H9 (cell line): ENCODE data around the gene CDC25C. TPM values are rescaled to one million over a fixed set of nuclear protein-coding genes. Genes with fewer than 3 reads are reported as not detected.
"Not testable (repeated sequence)": the region's sequence is repeated elsewhere in the genome, so short reads cannot be mapped to it uniquely, and the experiment has no call there.

ENCODE experiments used
- DNase-seq: peaks from one replicate; pipeline ENCODE4 v3.0.0-alpha.2; 2017
- H2AFZ ChIP-seq: one replicate; pipeline ENCODE4 v1.6.1; 2013; ENCODE audit warnings: mild to moderate bottlenecking, low read length, control low read depth, moderate library complexity
- H2AK5ac ChIP-seq: 2 replicates; pipeline ENCODE4 v1.6.1; 2013; ENCODE audit warnings: low read length, control low read depth, mixed read lengths; ENCODE audit not compliant: insufficient read length
- H2BK120ac ChIP-seq: one replicate; pipeline ENCODE4 v1.6.1; 2013; ENCODE audit warnings: low read depth, mild to moderate bottlenecking, low read length, control low read depth, inconsistent platforms; ENCODE audit not compliant: poor library complexity, severe bottlenecking
- H2BK12ac ChIP-seq: 2 replicates; pipeline ENCODE4 v1.6.1; 2013; ENCODE audit warnings: low read length, control low read depth, mixed read lengths, low read depth; ENCODE audit not compliant: insufficient read length
- H2BK15ac ChIP-seq: 2 replicates; pipeline ENCODE4 v1.6.1; 2013; ENCODE audit warnings: low read depth, low read length, control low read depth
- H2BK20ac ChIP-seq: one replicate; pipeline ENCODE4 v1.6.1; 2013; ENCODE audit warnings: low read depth, mild to moderate bottlenecking, low read length, control low read depth, inconsistent platforms; ENCODE audit not compliant: poor library complexity, severe bottlenecking
- H2BK5ac ChIP-seq: 2 replicates; pipeline ENCODE4 v1.6.1; 2013; ENCODE audit warnings: low read length, control low read depth, mixed read lengths; ENCODE audit not compliant: insufficient read length
- H3K14ac ChIP-seq: 2 replicates; pipeline ENCODE4 v1.6.1; 2013; ENCODE audit warnings: low read length, control low read depth; ENCODE audit not compliant: insufficient read depth
- H3K18ac ChIP-seq: 2 replicates; pipeline ENCODE4 v1.6.1; 2013; ENCODE audit warnings: low read depth, mild to moderate bottlenecking, mixed read lengths, low read length, control low read depth; ENCODE audit not compliant: insufficient read length
- H3K23ac ChIP-seq: 2 replicates; pipeline ENCODE4 v1.6.1; 2013; ENCODE audit warnings: low read length, control low read depth, mixed read lengths, low read depth; ENCODE audit not compliant: insufficient read length
- H3K23me2 ChIP-seq: 2 replicates; pipeline ENCODE4 v1.6.1; 2013; ENCODE audit warnings: low read depth, mild to moderate bottlenecking, mixed read lengths, low read length, control low read depth; ENCODE audit not compliant: insufficient read length, poor library complexity, severe bottlenecking
- H3K27ac ChIP-seq: 2 replicates; pipeline ENCODE4 v1.5.1; 2013; ENCODE audit warnings: low read length, control low read depth, mixed read lengths, low read depth; ENCODE audit not compliant: insufficient read length
- H3K27me3 ChIP-seq: 2 replicates; pipeline ENCODE4 v1.6.1; 2013; ENCODE audit warnings: low read length, control low read depth, inconsistent platforms; ENCODE audit not compliant: insufficient read depth
- H3K4ac ChIP-seq: 2 replicates; pipeline ENCODE4 v1.6.1; 2013; ENCODE audit warnings: low read depth, mild to moderate bottlenecking, control low read depth, inconsistent platforms, low read length, moderate library complexity
- H3K4me1 ChIP-seq: 2 replicates; pipeline ENCODE4 v1.6.1; 2013; ENCODE audit warnings: low read length, control low read depth, inconsistent platforms; ENCODE audit not compliant: insufficient read depth
- H3K4me2 ChIP-seq: 2 replicates; pipeline ENCODE4 v1.6.1; 2013; ENCODE audit warnings: low read length, control low read depth, mixed read lengths; ENCODE audit not compliant: insufficient read length, insufficient read depth
- H3K56ac ChIP-seq: 2 replicates; pipeline ENCODE4 v1.6.1; 2013; ENCODE audit warnings: low read depth, mild to moderate bottlenecking, mixed read lengths, low read length, control low read depth; ENCODE audit not compliant: insufficient read length
- H3K79me1 ChIP-seq: 2 replicates; pipeline ENCODE4 v1.6.1; 2013; ENCODE audit warnings: low read depth, mild to moderate bottlenecking, moderate library complexity, low read length, control low read depth, inconsistent platforms; ENCODE audit not compliant: insufficient read depth, poor library complexity, severe bottlenecking
- H3K79me2 ChIP-seq: 2 replicates; pipeline ENCODE4 v1.6.1; 2013; ENCODE audit warnings: low read length, control low read depth, inconsistent platforms; ENCODE audit not compliant: insufficient read depth
- H3K9ac ChIP-seq: 2 replicates; pipeline ENCODE4 v1.6.1; 2013; ENCODE audit warnings: low read length, control low read depth, mixed read lengths; ENCODE audit not compliant: insufficient read length; ENCODE audit errors: extremely low read depth
- H3K9me3 ChIP-seq: one replicate; pipeline ENCODE4 v1.6.1; 2013; ENCODE audit warnings: low read depth, low read length, inconsistent platforms; ENCODE audit not compliant: control insufficient read depth
- H3T11ph ChIP-seq: one replicate; pipeline ENCODE4 v1.6.1; 2013; ENCODE audit warnings: mild to moderate bottlenecking, low read length, control low read depth, inconsistent platforms
- H4K20me1 ChIP-seq: one replicate; pipeline ENCODE4 v1.6.1; 2013; ENCODE audit not compliant: control insufficient read depth, insufficient read length, insufficient read depth
- H4K5ac ChIP-seq: 2 replicates; pipeline ENCODE4 v1.6.1; 2013; ENCODE audit warnings: low read depth, mild to moderate bottlenecking, mixed read lengths, low read length, control low read depth; ENCODE audit not compliant: insufficient read length
- H4K8ac ChIP-seq: replicated peaks from 2 replicates; pipeline ENCODE4 v1.6.1; 2013; ENCODE audit warnings: low read length, control low read depth, mixed read lengths, low read depth; ENCODE audit not compliant: insufficient read length
- H4K91ac ChIP-seq: 2 replicates; pipeline ENCODE4 v1.6.1; 2013; ENCODE audit warnings: low read depth, mild to moderate bottlenecking, moderate library complexity, mixed read lengths, low read length, control low read depth; ENCODE audit not compliant: insufficient read length
- H3K27ac Mint-ChIP-seq, 3 experiments: 2 replicates in 2 of 3; 3 replicates in 1 of 3; pipeline ENCODE4 v1.8.0; 2020 to 2021; ENCODE audit warnings: mixed read lengths in 3 of 3, mild to moderate bottlenecking in 1 of 3, moderate library complexity in 1 of 3
- H3K27me3 Mint-ChIP-seq: 2 replicates; pipeline ENCODE4 v1.8.0; 2021; ENCODE audit warnings: low read depth, mild to moderate bottlenecking, moderate library complexity, mixed read lengths
- H3K36me3 Mint-ChIP-seq, 3 experiments: 2 replicates in 2 of 3; 3 replicates in 1 of 3; pipeline ENCODE4 v1.8.0; 2020 to 2021; ENCODE audit warnings: low read depth in 3 of 3, mixed read lengths in 3 of 3; ENCODE audit not compliant: insufficient read depth in 1 of 3
- H3K4me1 Mint-ChIP-seq, 2 experiments: 2 replicates each; pipeline ENCODE4 v1.8.0; 2020; ENCODE audit warnings: mixed read lengths in 2 of 2
- H3K4me3 Mint-ChIP-seq, 2 experiments: 2 replicates in 1 of 2; 3 replicates in 1 of 2; pipeline ENCODE4 v1.8.0; 2020 to 2021; ENCODE audit warnings: mild to moderate bottlenecking in 2 of 2, mixed read lengths in 2 of 2, moderate library complexity in 1 of 2
- H3K9me3 Mint-ChIP-seq, 2 experiments: 2 replicates in 1 of 2; 3 replicates in 1 of 2; pipeline ENCODE4 v1.8.0; 2020; ENCODE audit warnings: mild to moderate bottlenecking in 2 of 2, mixed read lengths in 2 of 2, moderate library complexity in 1 of 2
- CTCF ChIP-seq: fragments of 200-600 bp; sonication (generic); conservative IDR thresholded peaks from 3 replicates; pipeline ENCODE4 v1.8.0; 2021; ENCODE audit warnings: antibody characterized with exemption, mild to moderate bottlenecking
- WGBS: extraction: QIAGEN DNeasy Blood & Tissue Kit; methylation state at CpG from one replicate; pipeline ENCODE4 v1.1.7; 2013; ENCODE audit warnings: missing lambda C conversion rate, low lambda C conversion rate, mixed read lengths; ENCODE audit not compliant: insufficient read length; ENCODE audit errors: extremely low coverage; 5-methylcytosine and 5-hydroxymethylcytosine counted together
- total RNA-seq: library from RNA; stranded (reverse); gene quantifications from 2 replicates; pipeline ENCODE4 v1.2.1, GENCODE V29; 2021

The CDC25C gene
- total RNA-seq, 1 experiment from 2014 or later: 22.8 TPM

DNA sequence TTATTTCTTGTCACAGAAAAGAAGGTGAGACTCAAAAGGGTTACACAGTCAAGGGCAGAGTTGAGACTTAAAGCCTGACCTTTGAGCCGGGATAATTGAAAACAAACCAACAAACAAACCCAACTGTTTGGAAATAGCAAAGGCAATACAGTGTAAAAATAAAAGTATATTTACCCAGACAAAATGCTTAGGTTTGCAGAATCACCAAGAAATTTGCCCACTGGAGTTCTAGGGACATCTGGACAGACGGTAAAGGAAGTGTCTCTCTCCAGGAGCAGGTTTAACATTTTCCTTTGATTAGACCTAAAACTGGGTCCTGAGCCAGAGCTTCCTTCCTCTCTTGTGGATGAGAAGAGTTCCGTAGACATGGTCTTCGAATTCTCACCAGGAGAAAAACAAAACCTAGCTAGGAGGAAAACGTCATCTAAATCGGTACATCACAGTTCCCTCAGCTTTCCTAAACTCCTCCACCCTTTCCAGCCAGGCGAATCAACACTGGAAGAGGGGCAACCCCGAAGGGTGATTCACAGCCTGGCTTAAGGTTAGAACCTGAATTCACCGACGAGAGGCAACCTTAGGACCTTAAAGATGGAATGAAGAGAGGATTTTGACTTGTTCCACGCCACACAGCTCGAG, 673 bp downstream of the CDC25C start:
- H2AK5ac ChIP-seq: no peak overlapping the region
- no peak overlapping the region for H3K23ac ChIP-seq
- H2BK5ac ChIP-seq: no peak overlapping the region
- no peak overlapping the region for H4K8ac ChIP-seq
- H3K4ac ChIP-seq: no peak overlapping the region
- Mint-ChIP-seq H3K9me3 (no peaks in the 10 kb centered on the region), H3K4me3 (peak overlapping the region; percentile 82 to 89), H3K36me3 (peaks cover 0 to 21% (median 14%) of the 10 kb centered on the region in 3 experiments; a peak in 6 of 7 replicates), H3K4me1 (peaks cover 13 to 16% of the 10 kb centered on the region in 2 experiments), H3K27me3 (no peaks in the 10 kb centered on the region), H3K27ac (peak overlapping the region; percentile 98 to 99 (median 99))
- H2BK15ac ChIP-seq: no peak overlapping the region
- H3K4me2 ChIP-seq: peak overlapping the region; percentile 78
- H3K56ac ChIP-seq: no peak overlapping the region
- no CpG with 5 or more reads among the region's 12 CpGs for WGBS
- no peak overlapping the region for H2BK120ac ChIP-seq
- no peaks in the 10 kb centered on the region for H3K9me3 ChIP-seq
- no peaks in the 10 kb centered on the region; the same call in 1 of the 2 replicates for H3K4me1 ChIP-seq
- H3K9ac ChIP-seq: peak overlapping the region; percentile 93
- H3K79me2 ChIP-seq: peaks cover 2% of the 10 kb centered on the region; the same call in 1 of the 2 replicates
- peak overlapping the region; percentile 77; the same call in 1 of the 2 replicates for H3K14ac ChIP-seq
- H2BK20ac ChIP-seq: no peak overlapping the region
- peaks cover 11% of the 10 kb centered on the region for H3K23me2 ChIP-seq
- H2AFZ ChIP-seq: peak overlapping the region; percentile 18
- H3K27ac ChIP-seq: peak overlapping the region; percentile 49
- H4K20me1 ChIP-seq: no peaks in the 10 kb centered on the region
- no peak for DNase-seq
- H3K18ac ChIP-seq: peak overlapping the region; percentile 62
- H3K27me3 ChIP-seq: no peaks in the 10 kb centered on the region
- no peak overlapping the region for H3T11ph ChIP-seq
- H4K5ac ChIP-seq: no peak overlapping the region
- TF ChIP-seq CTCF: no peak
- H2BK12ac ChIP-seq: no peak overlapping the region
- no peak overlapping the region for H4K91ac ChIP-seq
- peaks cover 3% of the 10 kb centered on the region for H3K79me1 ChIP-seq

DNA sequence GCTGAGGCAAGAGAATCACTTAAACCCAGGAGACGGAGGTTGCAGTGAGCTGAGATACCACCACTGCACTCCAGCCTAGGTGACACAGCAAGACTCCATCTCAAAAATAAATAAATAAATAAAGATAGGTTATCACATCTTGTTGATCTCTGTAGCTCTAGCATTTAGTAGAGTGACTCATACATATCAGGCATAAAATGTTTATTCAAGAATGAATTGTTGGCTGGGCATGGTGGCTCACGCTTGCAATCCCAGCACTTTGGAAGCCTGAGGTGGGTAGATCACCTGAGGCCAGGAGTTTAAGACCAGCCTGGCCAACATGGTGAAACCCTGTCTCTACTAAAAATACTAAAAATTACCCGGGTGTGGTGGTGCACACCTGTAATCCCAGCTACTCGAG, 13.4 kb downstream of the CDC25C start:
- H3K4ac ChIP-seq, H3K79me2 ChIP-seq, H4K91ac ChIP-seq, H4K5ac ChIP-seq, H2BK120ac ChIP-seq, H2AFZ ChIP-seq, H3K27ac ChIP-seq, H2BK5ac ChIP-seq, H4K8ac ChIP-seq, H3K4me1 ChIP-seq, H3K56ac ChIP-seq, H3K27me3 Mint-ChIP-seq, H3K18ac ChIP-seq, H2BK12ac ChIP-seq, H3K9ac ChIP-seq, H3K23ac ChIP-seq, H2BK15ac ChIP-seq, H3K23me2 ChIP-seq, H3K4me2 ChIP-seq, H3K9me3 ChIP-seq, H3K4me1 Mint-ChIP-seq, H2AK5ac ChIP-seq, H3K9me3 Mint-ChIP-seq, H3K4me3 Mint-ChIP-seq, H3K27me3 ChIP-seq, H3K27ac Mint-ChIP-seq, H3T11ph ChIP-seq, DNase-seq, H4K20me1 ChIP-seq, H2BK20ac ChIP-seq, H3K14ac ChIP-seq, H3K79me1 ChIP-seq: not testable (repeated sequence)
- no CpG with 5 or more reads among the region's 4 CpGs for WGBS
- H3K36me3 Mint-ChIP-seq: peaks cover 9 to 40% (median 33%) of the 10 kb centered on the region in 3 experiments; a peak in 6 of 7 replicates
